Measurements from ENCODE around the gene LYPD1.

Gene LYPD1

DNA sequence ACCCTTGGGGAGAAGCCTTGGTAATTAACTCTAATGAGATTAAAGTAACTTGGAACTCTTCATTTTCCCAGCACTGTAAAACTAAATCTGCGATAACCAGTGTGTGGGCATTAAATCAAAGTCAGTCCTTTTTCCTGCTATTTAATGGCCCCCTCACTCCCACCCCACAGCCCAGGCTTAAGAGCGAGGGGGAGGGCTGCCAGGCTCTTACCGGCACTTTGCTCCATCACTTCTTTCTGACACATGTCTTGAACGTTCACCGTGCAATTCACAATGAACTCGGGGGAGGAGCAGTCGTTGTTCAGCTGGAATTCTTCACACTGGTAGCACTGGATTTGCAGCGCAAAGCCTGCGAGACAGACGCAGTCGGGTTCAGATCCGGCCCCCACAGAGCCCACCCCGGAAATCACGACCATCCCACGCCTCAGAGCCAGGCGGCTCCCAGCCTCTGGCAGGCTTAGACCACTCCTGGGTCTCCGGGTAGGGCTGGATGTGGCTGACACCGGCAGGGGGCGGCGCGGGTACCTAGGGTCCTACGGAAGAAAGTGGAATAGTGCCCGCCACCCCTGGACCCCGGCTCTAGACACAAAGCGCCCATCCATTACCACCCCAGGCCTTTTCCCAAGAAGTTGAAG, 1.7 kb downstream of the LYPD1 start:
- DNase-seq (ENCODE audit: low spot score), result no peak

GRCh38 chr2:132667706-132668105, 2.3 kb downstream of the LYPD1 start:
- no peak for DNase-seq (ENCODE audit: low spot score)

GRCh38 chr2:132665401-132666140, 4.4 kb downstream of the LYPD1 start:
- no peak for DNase-seq (ENCODE audit: low spot score)

DNA sequence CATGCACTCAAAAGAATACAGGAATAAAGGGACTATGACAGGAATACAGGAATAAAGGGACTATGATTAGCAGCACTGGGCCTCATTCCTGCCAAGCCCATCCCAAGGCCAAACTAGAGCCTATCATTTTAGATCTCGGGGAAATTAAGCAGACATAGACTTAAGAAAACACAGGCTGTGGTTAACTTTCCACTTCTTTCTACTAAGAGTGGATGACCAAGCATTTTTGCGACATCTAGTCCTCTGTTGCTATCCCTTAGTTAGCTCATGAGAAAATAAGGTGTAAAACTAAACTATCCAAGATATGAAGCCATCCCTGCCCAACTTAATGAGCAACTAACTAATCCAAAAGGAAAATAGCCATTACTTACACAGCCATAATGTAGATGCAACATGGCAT, 5.9 kb downstream of the LYPD1 start:
- DNase-seq (ENCODE audit: low spot score), result peak; percentile 16

DNA sequence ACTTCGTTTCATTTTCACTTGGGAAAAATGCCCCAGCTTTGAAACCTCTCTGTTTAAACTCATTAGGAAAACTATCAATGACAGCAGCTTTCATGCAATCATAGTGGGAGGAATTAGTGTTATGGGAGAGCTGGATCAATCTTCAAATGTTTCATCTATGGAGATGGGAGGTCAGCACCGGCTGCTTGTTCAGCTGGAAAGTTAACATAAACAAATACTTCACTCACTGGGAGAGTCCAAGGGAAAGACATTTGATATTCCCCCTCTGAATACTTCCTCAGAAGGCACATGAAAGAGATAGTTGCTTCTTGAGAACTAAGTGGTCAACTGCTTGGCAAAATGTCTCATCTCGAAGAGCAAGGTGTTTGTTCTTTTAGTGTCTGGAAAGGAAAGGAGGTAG, 7.3 kb downstream of the LYPD1 start:
- peak; percentile 31 for DNase-seq (ENCODE audit: low spot score)

- DNase-seq (ENCODE audit: low spot score), result no peak
Measured at GRCh38 chr2:132659331-132659730, 10.7 kb downstream of the LYPD1 start.

GRCh38 chr2:132656266-132656975, 13.6 kb downstream of the LYPD1 start:
- DNase-seq (ENCODE audit: low spot score), result no peak

GRCh38 chr2:132654968-132655367, 15.0 kb downstream of the LYPD1 start:
- DNase-seq (ENCODE audit: low spot score), result no peak

- no peak for DNase-seq (ENCODE audit: low spot score)
Measured at GRCh38 chr2:132654335-132654734, 15.7 kb downstream of the LYPD1 start.

DNA sequence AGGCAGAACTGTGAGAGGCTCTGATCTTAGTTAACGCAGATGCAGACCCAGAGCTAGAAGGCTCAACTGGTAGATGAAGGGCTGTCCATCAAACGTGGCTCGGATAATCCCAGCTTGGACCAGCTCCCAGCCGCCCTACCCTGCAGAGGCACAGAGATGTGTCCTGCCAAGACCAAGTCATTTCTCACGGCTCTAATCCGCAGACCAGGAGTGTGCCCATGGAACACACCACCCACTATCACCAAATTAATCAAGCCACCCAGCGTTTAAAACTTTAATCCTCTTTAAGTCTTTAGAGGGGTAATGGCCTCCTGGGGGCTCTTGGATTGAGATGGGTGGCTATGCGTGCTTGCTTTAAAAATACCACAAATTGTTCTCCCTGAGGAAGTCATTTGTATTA, 17.5 kb downstream of the LYPD1 start:
- no peak for DNase-seq (ENCODE audit: low spot score)

DNA sequence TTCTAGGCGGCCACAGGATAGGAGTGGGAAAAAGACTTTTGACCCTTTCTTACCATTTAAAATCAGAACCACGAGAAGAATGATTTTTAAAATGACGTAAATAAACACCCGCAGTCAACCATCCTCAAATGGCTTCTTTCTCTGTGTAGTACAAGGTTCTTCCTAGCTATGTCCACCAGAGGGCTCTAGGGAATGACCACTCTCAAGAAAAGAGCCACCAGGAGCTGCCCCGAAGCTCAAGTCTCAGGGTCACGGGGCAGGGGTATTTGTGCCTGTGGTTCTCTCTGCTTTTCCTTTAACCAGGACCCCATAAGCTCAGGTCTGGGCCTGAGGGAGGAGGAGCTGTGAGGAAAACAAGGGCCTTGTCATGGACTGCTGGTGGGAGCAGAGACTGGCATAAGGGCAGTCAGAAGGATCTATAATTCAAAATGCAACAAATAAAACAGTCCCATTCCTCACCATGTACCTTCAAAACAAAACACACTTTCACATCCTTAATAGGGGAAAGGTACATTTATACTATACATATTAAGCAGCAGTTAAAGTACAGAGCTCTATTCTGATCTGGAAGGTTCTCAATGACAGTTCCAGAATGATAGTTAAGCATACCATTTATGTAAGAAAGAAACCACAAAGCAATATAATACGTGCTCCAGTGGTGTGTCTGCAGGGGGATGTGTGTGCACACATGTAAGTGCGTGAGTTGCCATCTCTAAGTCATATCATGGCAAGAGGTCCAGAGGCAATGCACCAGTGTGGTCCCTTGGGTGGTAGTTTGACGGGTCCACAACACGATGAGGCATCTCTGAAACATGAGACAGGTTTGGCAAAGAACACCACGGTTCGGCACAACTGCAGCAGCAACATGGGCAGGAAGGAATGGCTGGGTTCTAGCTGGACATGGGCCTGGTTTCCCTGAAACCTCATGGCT, 18.6 kb downstream of the LYPD1 start:
- DNase-seq (ENCODE audit: low spot score), result peak; percentile 57

DNA sequence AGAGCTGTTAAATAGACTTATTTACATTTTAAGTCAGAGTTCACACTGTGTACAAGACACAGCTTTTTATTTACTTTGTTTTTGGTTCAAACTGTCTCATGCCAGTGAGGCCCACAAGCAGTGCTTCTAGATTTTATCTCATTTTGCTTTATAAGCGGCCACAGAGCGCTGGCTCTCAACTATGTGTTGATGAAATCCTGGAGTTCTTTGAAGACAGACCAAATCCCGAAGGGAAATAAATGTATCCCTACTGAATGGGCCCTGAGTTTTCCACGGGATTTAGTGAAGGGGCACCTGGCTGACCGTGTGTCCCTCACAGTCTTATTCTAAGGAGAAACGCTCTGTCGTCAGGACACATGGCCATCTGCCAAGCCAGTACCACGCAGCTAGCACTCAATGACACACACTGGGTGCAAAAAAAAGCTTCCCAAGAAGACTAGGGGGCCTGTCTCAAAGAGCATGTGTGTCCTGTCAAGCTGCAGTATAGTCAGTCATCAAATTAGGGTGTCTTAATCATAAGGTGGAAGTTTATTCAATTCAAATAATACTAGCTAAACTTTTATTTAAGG, 23.4 kb downstream of the LYPD1 start:
- no peak for DNase-seq (ENCODE audit: low spot score)

GRCh38 chr2:132645722-132646539, 24.1 kb downstream of the LYPD1 start:
- DNase-seq (ENCODE audit: low spot score), result no peak

- DNase-seq (ENCODE audit: low spot score), result no peak
Measured at GRCh38 chr2:132645176-132645575, 24.8 kb downstream of the LYPD1 start.

DNA sequence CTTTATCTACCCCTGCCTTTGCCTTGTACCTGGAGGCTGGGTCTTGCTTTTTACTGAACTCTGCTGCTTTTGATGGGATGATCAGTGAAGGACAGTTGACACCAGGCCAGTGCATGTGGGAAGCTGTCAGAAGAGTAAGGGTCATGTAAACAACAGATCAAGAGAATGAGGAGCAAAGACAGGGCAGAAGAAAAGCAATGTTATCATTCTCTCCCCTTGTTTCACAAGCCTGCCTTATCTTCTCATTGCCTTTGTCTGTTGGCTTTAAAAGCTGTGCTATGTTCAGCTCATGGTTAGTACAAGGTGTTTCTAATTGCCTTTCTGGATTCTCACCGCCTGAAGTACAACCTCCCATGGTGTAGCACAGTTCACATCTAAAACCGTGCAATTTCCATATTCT, 27.6 kb downstream of the LYPD1 start:
- DNase-seq (ENCODE audit: low spot score), result no peak

DNA sequence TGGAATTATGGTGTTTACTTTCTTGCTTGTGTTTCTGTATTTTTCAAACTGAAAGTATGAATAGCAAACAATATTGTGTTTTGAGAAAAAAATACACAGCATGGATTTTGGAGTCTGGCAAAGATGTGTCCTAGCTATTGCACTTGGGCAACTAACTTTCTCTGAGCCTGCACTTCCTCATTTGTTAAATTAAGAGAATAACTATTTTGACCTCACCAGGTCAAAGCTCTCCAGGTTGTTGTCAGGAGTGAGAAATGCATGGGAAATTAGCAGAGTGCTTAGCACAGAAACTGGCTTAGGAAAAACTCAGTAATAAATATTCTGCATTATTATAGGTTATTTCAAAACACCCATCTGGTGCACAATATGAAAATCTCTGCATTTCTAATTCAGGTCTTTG, 28.2 kb downstream of the LYPD1 start:
- DNase-seq (ENCODE audit: low spot score), result no peak

DNA sequence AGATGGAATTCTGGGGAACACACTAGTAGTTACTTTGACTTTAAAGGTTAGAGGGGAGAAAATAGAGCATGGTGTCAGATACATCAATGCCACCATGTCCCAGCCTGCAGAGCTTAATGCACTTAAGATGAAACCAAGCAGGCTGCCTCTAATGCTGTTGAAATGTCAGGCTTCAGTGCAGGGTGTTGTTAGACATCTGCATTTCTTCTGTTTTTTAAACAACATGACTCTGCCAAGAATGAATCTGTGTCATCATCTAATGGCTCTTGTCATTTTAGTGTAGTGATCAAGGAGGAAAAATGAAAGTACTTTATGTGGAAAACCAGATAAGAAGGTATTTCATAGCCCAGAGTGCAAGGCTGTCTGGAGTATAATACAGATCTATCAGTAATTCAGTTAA, 29.9 kb downstream of the LYPD1 start:
- no peak for DNase-seq (ENCODE audit: low spot score)

DNA sequence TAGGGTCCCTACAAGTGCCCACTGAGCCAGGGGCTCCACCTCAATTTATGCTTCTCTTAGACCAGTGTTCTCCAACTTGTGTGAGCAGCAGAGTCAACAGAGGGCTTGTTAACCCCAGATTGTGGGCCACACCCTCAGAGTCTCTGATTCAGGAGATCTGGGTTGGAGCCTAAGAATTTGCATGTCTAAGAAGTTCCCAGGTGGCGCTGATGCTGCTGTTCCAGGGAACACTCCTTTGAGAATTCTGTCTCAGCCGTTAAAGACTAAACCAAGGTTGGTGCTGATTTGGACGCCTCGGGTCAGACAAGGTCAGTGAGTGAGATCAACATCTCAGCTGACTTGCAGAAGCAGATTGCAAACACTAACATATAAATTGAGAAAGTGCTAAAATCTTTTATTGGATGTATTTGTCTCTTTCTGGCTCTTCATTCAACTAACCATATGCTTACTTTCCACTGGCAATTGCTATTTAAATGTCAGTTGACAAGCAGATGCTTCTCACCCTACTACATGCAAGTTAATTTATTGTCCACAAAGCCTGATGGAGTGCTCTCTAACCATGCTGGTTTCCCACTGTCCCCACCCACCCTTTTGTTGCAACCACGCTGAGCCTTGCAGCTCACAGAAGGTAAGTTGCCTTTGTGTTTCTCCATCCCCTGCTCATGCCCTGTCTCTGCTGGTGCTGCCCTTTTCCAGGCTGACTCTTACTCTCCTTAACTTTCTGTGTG, 31.5 kb downstream of the LYPD1 start:
- DNase-seq (ENCODE audit: low spot score), result no peak

GRCh38 chr2:132636346-132636745, 33.7 kb downstream of the LYPD1 start:
- no peak for DNase-seq (ENCODE audit: low spot score)

DNA sequence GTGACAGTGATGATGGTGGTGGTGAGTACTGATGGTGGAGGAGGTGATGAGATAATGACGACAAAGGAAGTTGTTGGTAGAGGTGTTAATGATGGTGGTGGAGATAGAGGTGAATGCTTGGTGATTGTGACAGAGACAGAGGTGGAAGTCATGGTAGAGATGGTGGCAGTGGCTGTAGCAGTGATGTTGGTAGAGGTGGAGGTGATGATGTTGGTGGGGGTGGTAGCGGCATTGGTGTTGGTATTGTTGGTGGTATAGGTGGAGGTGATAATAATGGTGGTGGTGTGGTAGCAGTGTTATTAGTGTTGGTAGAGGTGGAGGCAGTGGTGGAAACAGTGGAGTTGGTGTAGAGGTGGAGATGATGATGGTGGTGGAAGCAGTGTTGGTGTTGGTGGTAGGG, 36.4 kb downstream of the LYPD1 start:
- DNase-seq (ENCODE audit: low spot score), result no peak
